Liver (tissue), 3 donors: ENCODE measurements around the gene PTPRD.

Experiments
- EGR1 ChIP-seq, 2 donors: IDR thresholded peaks; 2 replicates each; pipeline ENCODE4 v1.6.1; 2016 to 2018; ENCODE audit warnings: antibody characterized with exemption in 2 of 2, low read depth in 2 of 2
- FOXA1 ChIP-seq: IDR thresholded peaks from 2 replicates; pipeline ENCODE4 v1.6.1; 2016; ENCODE audit warnings: antibody characterized with exemption
- NR2F2 ChIP-seq: IDR thresholded peaks from 2 replicates; pipeline ENCODE4 v1.6.1; 2016; ENCODE audit warnings: antibody characterized with exemption
- RAD21 ChIP-seq, 2 donors: IDR thresholded peaks; 2 replicates each; pipeline ENCODE4 v1.6.1; 2016; ENCODE audit warnings: antibody characterized with exemption in 2 of 2, mild to moderate bottlenecking in 2 of 2
- TAF1 ChIP-seq: conservative IDR thresholded peaks from 2 replicates; pipeline ENCODE4 v1.6.1; 2016; ENCODE audit warnings: antibody characterized with exemption, mild to moderate bottlenecking
- TF ChIP-seq, protein P1 (sequence below): fragments of 150-350 bp; IDR thresholded peaks from 2 replicates; pipeline ENCODE4 v1.5.1; 2017; ENCODE audit warnings: improper control_type of control experiment, low read depth, low read length; ENCODE audit not compliant: missing input control
- TF ChIP-seq, protein P2 (sequence below): IDR thresholded peaks from 2 replicates; pipeline ENCODE4 v1.6.1; 2016; ENCODE audit warnings: antibody characterized with exemption
- donor health status: healthy.
- donor health status: healthy.

DNA sequence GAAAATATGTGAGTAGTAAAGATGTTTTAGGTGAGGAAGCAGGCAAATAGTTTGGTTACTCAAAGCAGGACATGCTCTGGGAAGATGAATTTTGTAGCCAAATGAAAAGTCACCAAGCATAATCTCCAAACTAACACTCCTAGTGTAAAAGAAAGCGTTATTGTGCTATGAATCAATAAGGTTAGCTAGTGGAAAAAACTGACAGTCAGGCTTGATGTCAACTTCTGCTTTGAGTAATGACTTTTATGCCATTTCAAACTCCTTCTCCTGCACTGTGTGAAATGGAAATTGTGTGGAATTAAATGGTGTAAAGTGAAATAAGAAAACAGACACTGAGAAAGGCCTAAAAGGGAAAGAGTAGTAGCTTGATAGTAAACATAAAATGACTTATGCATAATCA lies 2176.0 kb downstream of the PTPRD start:
- TF ChIP-seq, protein P1, sequence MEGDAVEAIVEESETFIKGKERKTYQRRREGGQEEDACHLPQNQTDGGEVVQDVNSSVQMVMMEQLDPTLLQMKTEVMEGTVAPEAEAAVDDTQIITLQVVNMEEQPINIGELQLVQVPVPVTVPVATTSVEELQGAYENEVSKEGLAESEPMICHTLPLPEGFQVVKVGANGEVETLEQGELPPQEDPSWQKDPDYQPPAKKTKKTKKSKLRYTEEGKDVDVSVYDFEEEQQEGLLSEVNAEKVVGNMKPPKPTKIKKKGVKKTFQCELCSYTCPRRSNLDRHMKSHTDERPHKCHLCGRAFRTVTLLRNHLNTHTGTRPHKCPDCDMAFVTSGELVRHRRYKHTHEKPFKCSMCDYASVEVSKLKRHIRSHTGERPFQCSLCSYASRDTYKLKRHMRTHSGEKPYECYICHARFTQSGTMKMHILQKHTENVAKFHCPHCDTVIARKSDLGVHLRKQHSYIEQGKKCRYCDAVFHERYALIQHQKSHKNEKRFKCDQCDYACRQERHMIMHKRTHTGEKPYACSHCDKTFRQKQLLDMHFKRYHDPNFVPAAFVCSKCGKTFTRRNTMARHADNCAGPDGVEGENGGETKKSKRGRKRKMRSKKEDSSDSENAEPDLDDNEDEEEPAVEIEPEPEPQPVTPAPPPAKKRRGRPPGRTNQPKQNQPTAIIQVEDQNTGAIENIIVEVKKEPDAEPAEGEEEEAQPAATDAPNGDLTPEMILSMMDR = no peak
- TF ChIP-seq NR2F2 = no peak
- no peak for TF ChIP-seq FOXA1
- no peak for TF ChIP-seq EGR1 (IDR thresholded peaks at IDR 0.05; ENCODE audit: low read depth in 2 of 2)
- no peak for TF ChIP-seq TAF1
- TF ChIP-seq, protein P2, sequence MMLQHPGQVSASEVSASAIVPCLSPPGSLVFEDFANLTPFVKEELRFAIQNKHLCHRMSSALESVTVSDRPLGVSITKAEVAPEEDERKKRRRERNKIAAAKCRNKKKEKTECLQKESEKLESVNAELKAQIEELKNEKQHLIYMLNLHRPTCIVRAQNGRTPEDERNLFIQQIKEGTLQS = no peak
- TF ChIP-seq RAD21 (IDR thresholded peaks at IDR 0.05) = no peak
